GM18517 (cell line): ENCODE data around the gene CHCHD5.
"Not testable (repeated sequence)": the region's sequence is repeated elsewhere in the genome, so short reads cannot be mapped to it uniquely, and the experiment has no call there.

Source experiments
- ATAC-seq: cut with Tn5 transposase; IDR thresholded peaks from one replicate; pipeline ENCODE4 v1.9.1; 2021; ENCODE audit warnings: mild to moderate bottlenecking, moderate library complexity; ENCODE audit not compliant: unreplicated experiment

The CHCHD5 gene

DNA sequence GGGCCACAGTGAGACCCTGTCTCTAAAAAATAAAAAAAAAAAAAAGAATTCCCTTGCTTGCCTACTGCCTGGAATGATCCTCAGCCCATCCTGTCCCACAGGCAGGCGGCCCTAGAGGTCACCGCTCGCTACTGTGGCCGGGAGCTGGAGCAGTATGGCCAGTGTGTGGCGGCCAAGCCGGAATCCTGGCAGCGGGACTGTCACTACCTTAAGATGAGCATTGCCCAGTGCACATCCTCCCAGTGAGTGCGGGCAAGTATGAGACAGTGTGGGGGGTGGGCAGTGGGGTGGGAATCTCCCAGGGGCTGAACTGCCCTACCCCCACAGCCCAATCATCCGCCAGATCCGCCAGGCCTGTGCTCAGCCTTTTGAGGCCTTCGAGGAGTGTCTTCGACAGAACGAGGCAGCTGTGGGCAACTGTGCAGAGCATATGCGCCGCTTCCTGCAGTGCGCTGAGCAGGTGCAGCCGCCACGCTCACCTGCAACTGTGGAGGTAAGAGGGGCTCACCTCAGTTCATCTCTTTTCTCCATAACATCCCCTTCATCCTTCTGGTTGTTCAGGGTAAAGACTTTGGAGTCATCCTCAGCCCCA is 1.6 kb downstream of the CHCHD5 start:
- no peak for ATAC-seq

DNA sequence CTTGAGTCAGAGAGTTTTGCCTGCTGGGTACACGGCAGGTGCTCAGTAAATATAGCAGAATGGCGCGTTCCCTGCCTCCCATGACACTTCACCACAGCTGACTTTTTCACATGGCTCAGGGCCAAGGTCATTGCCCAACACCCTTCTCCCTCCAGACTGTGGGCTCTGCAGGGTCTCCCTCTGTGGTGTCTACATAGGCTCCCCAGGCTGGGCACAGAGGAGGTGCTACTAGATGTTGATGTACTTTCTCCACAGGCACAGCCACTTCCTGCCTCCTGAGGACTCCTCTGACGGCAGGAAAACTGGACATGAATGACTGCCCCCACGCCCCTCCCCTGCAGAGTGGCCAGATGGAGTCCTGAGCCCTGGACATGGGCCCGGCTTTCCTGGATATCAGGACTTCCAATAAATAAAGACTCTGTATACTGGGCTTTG is 4.2 kb downstream of the CHCHD5 start:
- no peak for ATAC-seq

DNA sequence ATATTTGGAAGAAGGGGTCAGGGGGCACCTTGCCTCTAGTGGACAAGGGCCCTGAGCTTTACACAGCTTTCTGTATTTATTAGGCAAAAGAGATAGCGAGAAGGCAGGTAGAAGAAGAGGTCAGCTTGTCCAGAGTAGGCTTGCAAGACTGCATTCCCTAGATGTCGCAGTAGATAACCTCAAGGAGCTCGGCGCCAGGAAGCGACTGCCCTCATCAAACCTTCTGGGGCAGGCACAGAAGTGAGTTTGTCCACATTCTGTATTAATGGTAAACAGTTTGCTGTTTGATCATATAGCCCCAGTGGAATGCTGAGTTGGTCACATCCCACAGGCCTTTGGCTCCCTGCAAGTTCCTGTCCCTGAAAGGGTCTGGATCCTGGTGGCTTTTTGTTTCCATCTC is 7.0 kb downstream of the CHCHD5 start:
- no peak for ATAC-seq

DNA sequence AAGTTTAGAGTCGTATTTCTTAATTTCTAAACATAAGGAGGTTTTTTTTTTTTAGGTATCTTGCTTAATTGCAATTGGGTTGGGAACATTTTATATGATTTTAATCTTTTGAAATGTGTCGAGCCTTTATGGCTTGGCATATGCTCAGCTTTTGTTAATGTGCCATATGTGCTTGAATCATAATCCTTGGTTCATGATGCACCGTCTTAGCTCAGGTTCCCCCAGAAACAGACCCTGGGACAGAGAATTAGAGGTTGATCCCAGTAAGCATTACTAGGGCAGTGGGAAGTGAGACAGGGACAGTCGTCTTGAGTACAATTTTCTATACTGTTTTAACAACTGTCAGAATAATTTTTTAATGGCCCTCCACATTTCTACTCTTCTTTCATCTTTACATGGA is 9.3 kb downstream of the CHCHD5 start:
- ATAC-seq: no peak

DNA sequence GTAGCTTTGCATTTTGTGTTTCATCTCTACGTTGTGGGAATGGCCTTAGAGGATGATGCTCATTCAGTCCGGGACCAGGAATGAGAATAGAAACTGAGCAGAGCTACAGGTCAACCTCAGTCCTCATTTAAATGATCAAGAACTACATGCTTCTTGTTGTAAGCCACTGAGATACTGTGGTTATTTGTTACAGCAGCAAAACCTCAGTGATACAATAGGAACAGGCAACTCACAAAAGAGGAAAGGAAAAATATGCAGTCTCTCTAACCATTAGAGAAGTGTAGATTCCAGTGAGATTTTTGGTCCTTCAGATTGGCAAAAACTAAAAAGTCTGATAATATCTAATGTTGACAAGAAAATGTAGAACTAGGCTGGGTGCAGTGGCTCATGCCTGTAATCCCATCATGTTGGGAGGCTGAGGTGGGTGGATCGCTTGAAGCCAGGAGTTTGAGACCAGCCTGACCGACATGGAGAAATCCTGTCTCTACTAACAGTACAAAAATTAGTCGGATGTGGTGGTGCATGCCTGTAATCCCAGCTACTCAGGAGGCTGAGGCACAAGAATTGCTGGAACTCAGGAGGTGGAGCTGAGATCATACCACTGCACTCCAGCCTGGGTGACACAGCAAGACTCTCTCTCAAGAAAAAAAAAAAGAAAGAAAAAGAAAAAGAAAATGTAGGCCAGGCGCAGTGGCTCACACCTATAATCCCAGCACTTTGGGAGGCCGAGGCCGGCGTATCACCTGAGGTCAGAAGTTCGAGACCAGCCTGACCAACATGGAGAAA is 13.3 kb downstream of the CHCHD5 start:
- no peak for ATAC-seq

DNA sequence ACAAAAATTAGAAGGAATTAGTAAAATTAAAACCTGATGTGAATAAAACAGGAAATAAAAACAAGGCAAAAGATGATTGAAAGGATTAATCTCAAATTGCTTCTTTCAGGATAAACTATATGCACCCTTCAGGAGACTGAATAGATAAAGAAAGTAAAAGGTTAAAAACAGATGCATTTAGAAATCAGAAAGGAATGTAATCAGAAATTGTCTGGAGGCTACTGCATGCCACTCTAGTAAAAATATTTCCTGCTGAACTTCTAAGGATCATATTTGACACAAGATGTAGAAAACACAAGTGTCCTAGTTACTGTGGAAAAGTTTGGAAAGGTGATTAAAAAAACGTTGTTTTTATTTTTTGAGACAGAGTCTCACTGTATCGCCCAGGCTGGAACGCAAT is 16.2 kb downstream of the CHCHD5 start:
- no peak for ATAC-seq

DNA sequence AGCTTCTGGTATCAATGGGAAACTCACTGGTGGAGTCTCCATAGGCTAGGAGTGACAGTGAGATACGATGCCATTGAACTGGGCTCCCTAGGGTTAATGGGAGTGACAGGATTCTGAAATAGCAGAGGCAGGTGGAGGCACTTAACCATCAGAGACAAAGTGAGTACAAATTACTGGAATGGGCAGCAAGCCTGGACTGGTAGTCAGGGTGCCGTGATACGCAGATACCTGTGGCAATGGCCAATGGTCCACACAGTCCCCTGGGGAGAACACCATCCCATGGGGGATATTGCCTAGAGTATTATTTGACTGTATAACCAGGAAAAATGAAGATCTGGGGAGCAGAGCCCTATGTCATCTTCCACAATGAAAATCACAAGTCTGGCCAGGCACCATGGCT is 17.3 kb downstream of the CHCHD5 start:
- no peak for ATAC-seq

DNA sequence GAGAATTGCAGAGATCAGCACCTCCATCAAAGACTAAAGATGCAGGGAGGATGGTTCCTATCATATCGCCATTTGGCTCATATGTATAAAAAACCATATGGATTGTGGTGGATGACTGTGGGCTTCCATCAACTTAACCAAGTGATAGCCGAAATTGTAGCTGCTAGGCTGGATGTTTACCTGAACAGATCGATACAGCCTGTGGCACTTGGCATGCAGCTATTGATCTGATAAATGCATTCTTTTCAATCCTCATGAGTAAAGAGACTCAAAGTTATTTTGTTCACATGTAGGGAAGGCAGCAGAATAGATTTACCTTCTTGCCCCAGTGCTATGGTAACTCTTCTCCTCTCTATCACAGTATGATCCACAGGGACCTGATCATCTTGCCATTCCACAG is 18.5 kb downstream of the CHCHD5 start:
- ATAC-seq: no peak

DNA sequence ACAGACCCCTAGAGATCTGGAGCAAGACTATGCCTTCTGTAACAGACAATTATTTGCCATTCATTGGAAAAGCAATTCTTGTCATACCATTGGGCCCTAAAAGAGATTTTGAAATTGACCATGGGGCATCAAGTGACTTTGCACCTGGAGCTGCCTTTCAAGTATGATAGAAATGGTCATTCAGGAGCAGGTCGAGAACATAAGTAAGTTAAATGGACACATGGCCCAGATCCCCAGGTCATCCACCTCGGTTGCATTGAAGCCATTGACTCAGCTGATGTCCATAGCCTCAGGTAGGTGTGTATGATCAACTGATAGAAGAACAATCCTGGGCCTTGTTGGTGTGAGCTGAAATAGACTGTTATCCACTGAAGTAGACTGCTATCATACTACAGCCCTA is 19.3 kb downstream of the CHCHD5 start:
- no peak for ATAC-seq

DNA sequence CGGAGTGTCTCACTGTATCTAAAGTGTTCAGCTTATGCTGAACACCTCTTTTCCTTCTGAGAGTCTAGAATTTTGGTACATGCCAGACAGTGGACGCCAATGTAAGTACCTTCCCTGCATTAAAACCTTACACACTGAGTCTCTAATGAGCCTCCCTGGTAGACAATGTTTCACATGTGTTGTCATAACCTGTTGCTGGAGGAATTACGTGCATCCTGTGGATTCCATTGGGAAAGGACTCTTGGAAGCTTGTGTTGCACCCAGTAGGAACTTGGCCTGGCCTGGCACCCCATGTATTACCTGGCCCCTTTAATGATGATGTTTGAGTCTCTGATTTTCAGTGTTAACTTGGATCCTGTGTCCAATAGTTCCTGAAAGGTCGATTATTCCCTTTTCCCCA is 20.5 kb downstream of the CHCHD5 start:
- ATAC-seq: no peak

DNA sequence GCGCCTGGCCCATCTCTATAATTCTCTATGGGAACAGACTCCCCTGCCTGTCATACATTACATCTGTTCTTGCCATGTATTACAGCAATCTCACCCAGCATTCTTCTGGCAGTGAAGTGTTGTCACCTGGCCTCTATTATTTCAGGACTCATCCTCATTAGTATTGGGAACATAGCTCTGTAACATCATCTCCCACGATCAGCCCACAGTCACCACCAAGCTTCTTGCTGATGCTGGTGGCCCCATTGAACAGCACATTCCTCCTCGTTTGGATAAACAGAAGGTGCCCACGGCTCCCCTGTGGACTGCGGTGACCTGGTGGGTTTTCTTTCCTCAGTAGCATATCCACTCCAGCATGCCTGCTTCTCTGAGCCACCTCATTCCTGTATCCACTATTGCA is 21.5 kb downstream of the CHCHD5 start:
- ATAC-seq: no peak

DNA sequence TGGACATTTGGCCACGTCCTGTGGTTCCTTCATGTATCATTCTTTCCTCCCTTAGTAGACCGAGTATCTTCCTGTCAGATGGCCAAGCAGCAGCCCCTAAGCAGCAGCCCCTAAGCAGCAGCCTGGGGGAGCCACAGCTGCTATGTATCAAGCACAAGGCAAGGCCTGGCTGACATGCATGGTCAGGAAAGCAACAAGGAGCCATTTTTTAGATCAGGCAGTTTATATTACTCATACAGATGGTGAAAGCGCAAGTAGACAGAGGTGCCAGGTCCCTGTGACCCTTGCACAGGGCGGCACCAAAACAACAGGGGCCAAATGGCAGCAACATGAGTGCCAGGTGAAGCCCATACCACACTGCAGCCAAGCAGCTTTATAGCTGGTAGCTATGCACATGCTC is 22.1 kb downstream of the CHCHD5 start:
- no peak for ATAC-seq

DNA sequence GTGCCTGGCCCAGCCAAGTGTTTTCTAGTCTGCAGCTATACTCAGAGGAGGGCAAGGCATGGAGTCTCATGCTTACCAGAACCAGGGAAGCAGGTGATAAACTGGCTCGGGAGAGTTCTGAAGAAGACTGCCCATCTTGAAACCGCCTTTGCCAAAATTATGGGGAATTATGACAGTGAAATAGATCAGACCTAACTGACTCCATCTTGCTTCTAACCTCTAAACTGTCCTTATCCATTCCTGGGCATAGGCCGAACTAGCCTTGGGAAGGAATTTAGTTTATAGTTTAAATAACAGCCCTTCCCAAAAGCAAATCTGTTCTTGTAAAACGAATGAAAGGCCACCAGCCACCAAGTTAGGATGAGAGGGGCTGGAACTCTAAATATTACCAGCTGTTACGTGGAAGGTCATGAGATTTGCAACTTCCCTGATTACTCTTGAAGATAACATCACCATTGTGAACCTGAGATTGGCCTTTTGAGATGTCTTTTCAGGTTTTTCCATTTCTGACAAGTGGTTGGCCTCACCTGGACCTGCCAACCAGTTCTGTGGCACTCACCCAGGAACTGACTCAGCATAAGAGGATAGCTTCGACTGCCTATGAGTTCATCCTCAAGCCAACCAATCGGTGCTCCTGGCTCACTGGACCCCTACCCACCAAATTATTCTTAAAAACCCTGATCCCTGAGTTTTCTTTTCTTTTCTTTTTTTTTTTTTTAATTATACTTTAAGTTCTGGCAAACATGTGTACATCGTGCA is 23.4 kb downstream of the CHCHD5 start:
- ATAC-seq: no peak

DNA sequence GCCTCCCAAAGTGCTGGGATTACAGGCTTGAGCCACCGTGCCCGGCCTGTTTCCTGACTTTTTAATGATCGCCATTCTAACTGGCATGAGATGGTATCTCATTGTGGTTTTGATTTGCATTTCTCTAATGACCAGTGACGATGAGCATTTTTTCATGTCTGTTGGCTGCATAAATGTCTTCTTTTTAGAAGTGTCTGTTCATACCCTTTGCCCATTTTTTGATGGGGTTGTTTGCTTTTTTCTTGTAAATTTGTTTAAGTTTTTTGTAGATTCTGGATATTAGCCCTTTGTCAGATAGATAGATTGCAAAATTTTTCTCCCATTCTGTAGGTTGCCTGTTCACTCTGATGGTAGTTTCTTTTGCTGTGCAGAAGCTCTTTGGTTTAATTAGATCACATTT is 24.9 kb downstream of the CHCHD5 start:
- ATAC-seq: not testable (repeated sequence)

DNA sequence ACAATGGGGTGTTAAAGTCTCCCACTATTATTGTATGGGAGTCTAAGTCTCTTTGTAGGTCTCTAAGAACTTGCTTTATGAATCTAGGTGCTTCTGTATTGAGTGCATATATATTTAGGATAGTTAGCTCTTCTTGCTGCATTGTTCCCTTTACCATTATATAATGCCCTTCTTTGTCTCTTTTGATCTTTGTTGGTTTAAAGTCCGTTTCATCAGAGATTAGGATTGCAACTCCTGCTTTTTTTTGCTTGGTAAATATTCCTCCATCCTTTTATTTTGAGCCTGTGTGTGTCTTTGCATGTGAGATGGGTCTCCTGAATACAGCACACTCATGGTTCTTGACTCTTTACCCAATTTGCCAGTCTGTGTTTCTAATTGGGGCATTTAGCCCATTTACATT is 27.9 kb downstream of the CHCHD5 start:
- ATAC-seq: not testable (repeated sequence)

DNA sequence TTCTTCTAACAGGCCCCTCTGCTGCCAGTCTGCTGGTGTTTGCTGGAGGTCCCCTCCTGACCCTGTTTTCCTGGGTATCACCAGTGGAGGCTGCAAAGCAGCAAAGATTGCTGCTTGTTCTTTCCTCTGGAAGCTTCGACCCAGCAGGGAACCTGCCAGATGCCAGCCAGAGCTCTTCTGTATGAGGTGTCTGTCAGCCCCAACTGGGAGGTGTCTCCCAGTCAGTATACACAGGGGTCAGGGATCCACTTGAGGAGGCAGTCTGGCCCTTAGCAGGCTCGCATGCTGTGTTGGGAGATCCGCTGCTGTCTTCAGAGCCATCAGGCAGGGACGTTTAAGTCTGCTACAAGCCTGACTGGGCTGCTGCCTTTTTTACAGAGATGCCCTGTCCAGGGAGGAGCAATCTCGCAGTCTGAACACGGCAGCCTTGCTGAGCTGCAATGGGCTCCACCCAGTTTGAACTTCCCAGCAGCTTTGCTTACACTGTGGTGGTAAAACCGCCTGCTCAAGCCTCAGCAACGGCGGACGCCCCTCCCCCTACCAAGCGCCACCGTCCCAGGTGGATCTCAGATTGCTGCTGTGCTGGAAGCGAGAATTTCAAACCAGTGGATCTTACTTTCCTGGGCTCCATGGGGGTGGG is 29.9 kb downstream of the CHCHD5 start:
- ATAC-seq: no peak

DNA sequence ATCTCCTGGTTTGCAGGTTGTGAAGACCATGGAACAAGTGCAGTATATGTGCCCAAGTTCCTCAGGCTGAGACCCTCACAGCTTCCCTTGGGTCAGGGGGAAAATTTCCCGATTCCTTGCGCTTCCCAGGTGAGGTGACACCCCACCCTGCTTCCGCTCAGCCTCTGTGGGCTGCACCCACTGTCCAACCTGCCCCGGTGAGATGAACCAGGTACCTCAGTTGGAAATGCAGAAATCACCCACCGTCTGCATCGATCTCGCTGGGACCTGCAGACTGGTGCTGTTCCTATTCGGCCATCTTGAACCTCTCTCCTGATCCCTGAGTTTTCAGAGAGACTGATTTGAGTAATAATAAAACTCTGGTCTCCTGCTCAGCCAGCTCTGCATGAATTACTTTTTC is 30.6 kb downstream of the CHCHD5 start:
- ATAC-seq: no peak

DNA sequence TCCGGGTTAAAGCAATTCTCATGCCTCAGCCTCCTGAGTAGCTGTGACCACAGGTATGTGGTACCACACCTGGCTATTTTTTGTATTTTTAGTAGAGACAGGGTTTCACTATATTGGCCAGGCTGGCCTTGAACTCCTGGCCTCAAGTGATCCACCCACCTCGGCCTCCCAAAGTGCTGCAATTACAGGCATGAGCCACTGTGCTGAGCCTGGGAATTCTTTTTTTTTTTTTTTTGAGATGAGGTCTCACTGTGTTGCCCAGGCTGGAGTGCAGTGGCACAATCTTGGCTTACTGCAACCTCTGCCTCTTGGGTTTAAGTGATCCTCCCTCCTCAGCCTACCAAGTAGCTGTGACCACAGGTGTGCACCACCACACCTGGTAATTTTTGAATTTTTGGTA is 31.4 kb downstream of the CHCHD5 start:
- not testable (repeated sequence) for ATAC-seq

DNA sequence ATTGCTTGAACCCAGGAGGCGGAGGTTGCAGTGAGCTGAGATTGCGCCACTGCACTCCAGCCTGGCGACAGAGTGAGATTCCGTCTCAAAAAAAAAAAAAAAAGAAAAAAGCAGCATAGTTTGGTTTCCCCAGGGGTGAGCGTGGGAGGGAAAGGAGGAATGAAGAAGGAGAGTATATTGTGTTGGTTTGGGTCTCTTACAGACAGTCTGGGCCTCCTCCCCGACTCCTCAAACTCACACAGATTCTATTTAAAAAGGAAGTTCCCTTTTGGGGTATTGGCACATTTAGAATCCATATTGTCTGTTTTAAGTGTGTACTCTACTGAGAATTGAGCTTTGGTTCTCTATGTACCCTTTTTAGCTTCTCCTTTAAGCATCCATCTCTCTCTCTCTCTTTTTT is 34.0 kb downstream of the CHCHD5 start:
- no peak for ATAC-seq

DNA sequence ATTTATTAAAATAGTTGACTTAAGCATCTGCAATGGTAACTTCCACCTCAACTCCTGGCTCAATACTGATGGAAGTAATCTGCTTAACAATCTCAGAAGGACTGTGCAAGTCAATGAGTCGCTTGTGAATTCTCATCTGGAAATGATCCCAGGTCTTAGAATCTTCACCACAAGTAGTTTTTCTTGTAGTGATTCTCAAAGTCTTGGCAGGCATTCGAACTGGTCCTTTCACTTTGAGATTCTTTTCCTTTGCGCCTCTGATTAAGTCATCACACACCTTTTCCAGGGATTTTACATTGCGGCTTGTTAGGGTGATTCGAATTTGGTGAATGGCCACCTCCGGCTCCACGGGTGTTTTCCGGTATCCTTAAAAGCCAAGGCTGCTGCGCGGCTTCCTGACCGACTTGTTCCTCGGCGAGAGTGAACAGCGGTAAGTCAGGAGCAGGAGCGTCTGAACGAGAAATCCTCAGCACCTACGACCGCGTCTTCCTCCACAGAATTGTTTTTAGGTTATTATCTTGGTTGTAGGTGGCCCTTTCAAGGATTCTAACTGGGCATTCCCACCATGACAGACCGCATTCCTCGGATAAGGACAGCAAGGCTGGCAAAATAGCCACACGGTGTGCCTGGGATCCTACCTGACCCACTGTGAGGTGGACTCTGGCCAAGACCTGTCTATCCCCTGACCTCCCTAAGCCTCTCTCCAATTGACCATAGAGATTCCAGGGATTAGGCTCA is 37.5 kb downstream of the CHCHD5 start:
- no peak for ATAC-seq

DNA sequence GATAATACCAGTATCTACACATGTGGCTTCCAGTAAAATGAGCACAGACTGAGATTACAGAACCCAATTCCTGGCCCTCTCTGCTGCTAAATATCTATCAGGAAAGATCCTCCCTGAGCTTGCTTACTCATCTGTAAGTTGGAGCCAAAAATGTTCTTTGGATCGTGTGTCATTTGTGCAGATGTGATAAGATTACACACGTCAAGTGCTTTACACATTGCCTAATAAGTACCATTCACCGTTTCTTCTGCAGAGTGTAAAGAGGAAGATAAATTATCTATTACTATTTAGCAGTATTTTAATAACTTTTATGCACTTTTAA is 38.1 kb downstream of the CHCHD5 start:
- no peak for ATAC-seq
